ENCODE data around the gene PLA2G4C.

- TF ChIP-seq ZBTB33 (IDR thresholded peaks at IDR 0.05), result no peak
- no peak for TF ChIP-seq CTCF (IDR thresholded peaks at IDR 0.05; ENCODE audit: low read depth, low read length, missing input control)
- TF ChIP-seq HNF4G (IDR thresholded peaks at IDR 0.05), result no peak
- TF ChIP-seq SP1 (IDR thresholded peaks at IDR 0.05), result no peak
- no peak for TF ChIP-seq TAF1 (conservative IDR thresholded peaks at IDR 0.05)
- TF ChIP-seq REST (IDR thresholded peaks at IDR 0.05), result no peak
- no peak for TF ChIP-seq MAX (IDR thresholded peaks at IDR 0.05)
Observed at GRCh38 chr19:48095612-48096175, 14.9 kb downstream of the PLA2G4C start.

Data from liver (tissue), 3 donors.